Measurements from ENCODE around the gene RXRA.

- no peak for TF ChIP-seq CTCF (IDR thresholded peaks at IDR 0.05)
- TF ChIP-seq POLR2A (IDR thresholded peaks at IDR 0.05), result no peak
Observed at GRCh38 chr9:134398756-134399155, 72.5 kb downstream of the RXRA start.

Data from tibial nerve (tissue), 3 donors.